GM19240 (cell line): ENCODE results near the gene TRAPPC5.
"Not testable (repeated sequence)": the region's sequence is repeated elsewhere in the genome, so short reads cannot be mapped to it uniquely, and the experiment has no call there.

Source experiments
- DNase-seq: peaks from one replicate; pipeline ENCODE4 v3.0.0; 2011; ENCODE audit warnings: low spot score; ENCODE audit not compliant: insufficient read length

The TRAPPC5 gene

DNA sequence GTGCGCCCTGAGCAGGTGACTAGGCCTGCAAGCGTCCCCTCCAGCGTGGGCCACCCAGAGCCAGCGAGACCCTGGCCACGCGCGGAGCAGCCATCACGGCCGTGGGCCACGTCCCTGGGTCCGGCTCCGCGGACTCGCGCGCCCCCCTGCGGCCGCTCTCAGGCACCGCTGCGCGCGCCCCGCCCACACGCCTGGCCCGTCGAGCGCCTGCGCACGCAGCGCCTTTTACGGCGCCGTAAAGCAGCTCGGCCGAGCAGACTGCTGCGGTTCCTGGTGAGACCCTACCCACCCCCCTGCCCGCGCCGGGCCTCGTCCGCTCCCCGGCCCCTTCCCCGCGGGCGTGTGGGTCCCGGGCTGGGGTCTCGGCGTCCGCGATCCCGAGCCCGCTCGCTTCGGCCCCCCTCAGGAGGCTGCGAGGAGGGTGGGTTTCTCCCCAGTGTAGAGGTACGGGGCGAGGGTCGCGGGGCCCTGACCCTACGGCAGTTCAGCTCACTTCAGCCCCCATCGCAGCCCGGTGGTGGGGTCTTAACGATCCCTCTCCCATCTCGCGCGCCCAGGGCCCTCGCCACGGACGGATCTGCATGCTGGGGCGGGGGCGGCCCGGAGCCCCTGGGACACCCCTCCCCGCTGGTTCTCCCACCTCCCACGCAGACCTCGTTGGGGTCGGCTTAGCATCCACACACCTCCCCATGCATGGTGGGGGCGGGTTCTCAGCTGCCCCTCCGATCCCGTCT is at the start of gene TRAPPC5:
TSS of gene TRAPPC5 (plus strand) at position 228 of the 734 bp plus-strand sequence. CDS start 1,421 bp downstream, outside the sequence.
- peak; percentile 83 for DNase-seq

GRCh38 chr19:7631577-7631976 is 49.1 kb upstream of the TRAPPC5 start:
- no peak for DNase-seq

- no peak for DNase-seq
Measured at GRCh38 chr19:7632340-7633203, 48.1 kb upstream of the TRAPPC5 start.

DNA sequence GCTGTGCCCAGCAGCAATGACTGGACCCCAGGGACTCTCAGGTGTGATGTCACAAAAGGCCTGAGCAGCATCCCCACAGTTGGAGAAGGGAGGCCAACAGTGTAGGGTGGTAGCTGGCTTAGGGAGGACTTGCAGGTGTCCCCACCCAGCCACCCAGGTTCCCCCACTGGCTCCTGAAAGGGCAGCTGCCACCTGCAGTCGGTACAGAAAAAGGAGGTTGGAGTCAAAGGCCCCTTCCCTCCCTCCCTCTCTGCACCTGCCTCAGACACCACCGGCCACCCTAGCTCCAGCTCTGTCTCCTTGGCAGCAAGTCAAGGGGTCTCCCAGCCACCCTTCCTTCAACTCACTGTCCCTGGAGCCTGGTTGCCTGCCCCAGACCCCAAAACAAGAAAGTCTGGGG is 46.9 kb upstream of the TRAPPC5 start, which contains the start of gene PCP2:
TSS of gene PCP2 (minus strand) at position 22 of the 400 bp plus-strand sequence. CDS start 262 bp downstream, outside the sequence.
- DNase-seq, result no peak

DNA sequence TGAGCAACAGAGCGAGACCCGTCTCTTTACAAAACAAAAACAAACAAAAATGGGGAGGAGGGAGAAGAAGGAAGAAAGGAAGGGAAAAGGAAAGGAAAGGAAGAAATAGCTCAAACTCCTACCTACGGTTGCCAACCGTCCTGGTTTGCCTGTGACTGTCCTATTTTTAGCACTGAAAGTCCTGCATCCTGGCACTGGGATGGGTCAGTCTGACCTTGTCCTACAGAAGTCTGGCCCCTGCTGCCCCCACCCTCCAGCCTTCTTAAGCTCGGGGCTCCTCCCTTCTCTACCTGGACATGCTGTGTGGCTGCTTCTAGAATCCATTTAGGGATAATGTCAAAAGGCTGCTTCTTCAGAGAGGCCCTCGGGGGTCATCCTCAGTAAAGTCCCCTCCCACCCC is 45.0 kb upstream of the TRAPPC5 start:
- no peak for DNase-seq

DNA sequence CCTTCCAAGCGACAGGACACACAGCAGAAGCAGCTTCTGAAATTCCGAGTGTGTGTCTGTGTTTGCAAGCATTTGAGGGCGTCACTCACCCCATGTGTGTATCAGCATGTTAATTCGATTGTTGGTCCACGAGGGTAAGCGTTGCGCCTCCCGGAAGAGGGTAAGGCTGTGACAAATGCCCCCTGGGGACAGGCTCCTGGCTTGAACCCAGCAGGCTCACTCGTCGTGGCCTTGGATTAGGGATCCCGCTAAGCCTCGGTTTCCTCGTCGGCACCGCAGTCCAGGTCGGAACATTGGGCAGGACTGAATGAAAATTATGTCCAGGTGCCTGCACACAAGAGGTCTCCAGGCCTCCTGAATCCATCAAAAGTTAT is 44.3 kb upstream of the TRAPPC5 start:
- no peak for DNase-seq

DNA sequence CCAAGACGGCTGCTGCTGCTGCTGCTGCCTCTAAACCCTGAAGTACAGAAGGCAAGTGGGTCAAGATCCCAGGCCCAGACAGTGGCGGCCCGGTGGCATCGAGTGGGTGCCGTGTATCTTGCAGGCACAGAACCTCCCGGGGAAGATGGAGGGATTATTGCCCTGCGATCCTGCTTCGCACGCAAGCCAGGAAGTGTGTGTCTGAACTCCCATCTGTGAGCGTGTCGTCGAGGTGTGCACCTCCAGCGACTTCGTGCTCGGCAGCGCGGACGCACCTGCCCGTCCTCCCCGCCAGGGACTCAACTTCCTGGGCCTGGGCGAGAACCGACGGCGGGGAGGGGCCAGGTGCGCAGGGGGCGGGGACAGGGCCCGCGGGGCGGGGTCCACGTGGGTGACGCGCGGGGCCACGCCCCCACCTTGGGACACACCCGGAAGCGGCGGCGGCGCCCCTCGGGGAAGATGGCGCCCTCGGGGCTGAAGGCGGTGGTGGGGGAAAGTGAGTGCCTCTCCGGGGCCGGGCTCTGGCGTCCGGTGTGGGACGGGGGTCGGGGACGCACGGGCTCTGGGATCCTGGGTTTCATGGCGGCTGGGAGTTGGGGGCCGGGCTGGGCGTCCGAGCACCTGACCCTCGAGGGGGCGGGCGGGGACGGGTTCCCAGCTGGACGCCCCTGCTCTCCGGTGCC is 43.8 kb upstream of the TRAPPC5 start, which contains the start of gene STXBP2:
TSS of gene STXBP2 (plus strand) at position 420 of the 683 bp plus-strand sequence. CDS start at position 460, 40 bp downstream.
- peak; percentile 98 for DNase-seq

- no peak for DNase-seq
Measured at GRCh38 chr19:7637374-7638256, 43.0 kb upstream of the TRAPPC5 start.

DNA sequence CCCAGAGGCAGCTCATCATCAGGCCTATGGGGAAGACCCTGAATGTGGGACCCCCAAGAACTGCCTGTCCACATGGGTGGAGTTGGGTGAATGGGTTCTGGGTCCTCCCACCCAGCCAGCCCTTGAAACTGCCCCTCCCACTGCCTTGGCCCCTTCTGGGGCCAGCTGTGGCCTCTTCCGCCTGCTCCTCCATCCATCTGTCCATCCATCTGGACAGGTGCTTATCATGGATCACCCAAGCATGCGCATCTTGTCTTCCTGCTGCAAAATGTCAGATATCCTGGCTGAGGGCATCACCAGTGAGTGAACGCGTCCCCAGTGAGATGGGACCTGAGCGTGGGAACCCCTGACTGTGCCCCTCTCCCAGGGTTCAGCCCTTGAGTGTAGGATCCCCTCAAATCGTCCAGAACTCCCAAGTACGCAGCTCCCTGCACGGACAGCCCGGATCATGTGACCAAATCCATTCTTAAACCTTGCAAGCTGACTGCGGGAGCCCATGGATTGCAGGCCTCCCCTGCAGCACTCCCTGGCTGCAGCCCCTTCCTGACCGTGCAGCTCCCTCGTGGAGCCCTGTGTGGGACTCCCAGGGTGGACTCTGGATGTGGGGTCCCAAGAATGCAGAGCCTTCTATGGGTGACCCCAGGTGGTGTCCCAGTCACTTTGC is 41.7 kb upstream of the TRAPPC5 start:
- DNase-seq, result no peak

DNA sequence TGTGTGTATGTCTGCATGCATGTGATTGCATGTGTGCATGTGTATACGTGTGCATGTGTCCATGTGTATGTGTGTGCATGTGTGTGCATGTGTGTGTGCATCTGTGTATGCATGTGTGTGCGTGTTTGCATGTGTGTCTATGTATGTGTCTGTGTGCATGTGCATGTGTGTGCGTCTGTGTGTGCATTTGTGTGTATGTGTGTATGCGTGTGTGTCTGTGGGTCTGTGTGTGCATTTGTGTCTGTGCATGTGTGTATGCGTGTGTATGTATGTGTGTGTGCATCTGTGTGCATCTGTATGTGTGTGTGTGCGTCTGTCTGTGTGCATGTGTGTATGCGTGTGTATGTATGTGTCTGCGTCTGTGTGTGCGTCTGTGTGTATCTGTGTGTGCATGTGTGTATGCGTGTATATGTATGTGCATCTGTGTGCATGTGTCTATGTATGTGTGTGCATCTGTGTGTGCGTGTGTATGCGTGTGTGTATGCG is 40.7 kb upstream of the TRAPPC5 start:
- no peak for DNase-seq

DNA sequence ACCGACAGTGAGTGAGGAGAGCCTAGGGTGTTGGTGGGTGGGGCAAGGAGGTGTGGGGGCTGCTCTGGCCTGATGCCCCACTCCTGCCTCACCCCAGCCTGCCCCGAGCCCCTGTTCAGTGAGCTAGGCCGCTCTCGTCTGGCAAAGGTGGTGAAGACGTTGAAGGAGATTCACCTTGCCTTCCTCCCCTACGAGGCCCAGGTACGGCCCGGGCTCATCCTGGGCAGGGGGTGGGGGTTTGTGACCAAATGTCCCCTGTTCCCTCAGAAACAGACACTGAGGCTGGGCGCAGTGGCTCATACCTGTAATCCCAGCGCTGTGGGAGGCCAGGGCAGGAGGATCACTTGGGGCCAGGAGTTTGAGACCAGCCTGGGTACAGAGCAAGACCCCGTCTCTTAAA is 39.8 kb upstream of the TRAPPC5 start:
- DNase-seq, result no peak

DNA sequence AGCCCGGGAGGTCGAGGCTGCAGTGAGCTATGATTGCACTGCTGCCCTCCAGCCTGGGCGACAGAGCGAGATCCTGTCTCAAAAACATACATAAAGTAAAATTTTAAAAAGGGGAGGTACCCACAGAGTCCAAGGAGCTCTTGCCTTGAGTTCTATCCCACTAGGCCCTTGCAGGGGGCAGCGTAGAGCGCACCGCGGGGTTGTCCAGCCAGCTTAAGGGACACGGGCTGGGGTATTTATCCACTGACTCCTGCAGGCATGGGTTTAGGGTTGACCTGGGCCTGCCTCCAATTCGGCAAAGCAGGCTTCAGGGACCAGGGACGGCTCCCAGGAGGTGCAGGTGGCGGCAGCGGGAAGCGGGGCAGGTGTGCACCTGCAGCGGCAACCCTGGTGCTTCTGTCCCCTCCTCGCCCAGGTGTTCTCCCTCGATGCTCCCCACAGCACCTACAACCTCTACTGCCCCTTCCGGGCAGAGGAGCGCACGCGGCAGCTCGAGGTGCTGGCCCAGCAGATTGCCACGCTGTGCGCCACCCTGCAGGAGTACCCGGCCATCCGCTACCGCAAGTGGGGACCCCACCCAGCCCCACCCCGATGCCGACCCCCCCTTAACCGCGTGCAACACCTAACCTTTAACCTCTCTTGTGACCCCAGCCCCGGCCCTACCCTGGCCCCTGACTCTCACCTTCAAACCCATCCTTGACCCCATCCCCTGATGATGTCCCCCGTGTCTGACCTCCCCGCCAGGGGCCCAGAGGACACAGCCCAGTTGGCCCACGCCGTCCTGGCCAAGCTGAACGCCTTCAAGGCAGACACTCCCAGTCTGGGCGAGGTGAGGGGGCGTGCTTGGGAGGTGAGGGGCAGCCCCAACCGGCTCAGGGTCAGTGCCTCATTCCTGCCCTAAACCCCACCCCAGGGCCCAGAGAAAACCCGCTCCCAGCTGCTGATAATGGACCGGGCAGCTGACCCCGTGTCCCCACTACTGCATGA is 39.0 kb upstream of the TRAPPC5 start:
- no peak for DNase-seq

DNA sequence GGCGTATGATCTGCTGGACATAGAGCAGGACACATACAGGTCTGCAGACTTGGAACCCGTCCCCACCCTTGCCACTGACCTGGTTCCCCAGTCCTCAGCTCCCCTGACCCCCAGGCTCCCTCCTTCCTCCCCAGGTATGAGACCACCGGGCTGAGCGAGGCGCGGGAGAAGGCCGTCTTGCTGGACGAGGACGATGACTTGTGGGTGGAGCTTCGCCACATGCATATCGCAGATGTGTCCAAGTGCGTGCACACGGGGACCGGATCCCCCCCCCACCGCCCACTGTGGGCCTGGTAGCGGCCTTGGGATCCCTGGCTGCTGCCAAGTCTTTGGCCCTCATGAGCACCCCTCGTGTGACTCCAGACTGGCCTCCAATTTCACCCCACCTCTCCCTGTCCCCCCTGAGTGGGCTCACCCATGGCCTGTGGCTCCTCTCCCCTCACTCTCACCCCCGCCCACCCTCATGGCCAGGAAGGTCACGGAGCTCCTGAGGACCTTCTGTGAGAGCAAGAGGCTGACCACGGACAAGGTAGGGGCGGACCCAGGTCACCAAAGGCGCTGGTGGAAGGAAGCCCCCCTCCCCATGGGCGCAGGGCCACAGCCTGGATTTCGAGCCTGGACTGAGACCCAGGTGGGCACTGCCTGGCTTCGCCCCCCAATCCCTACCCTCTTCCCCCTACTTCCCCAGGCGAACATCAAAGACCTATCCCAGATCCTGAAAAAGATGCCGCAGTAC is 38.2 kb upstream of the TRAPPC5 start:
- no peak for DNase-seq

GRCh38 chr19:7643031-7643415 is 37.6 kb upstream of the TRAPPC5 start:
- no peak for DNase-seq

GRCh38 chr19:7643629-7644549 is 36.7 kb upstream of the TRAPPC5 start:
- DNase-seq, result not testable (repeated sequence)

- no peak for DNase-seq
Measured at GRCh38 chr19:7644550-7644877, 36.1 kb upstream of the TRAPPC5 start.

- no peak for DNase-seq
Measured at GRCh38 chr19:7645163-7645562, 35.5 kb upstream of the TRAPPC5 start.
